Left ventricle myocardium inferior (tissue), 1 donor: ENCODE results near the gene EBF4. TPM values are rescaled to one million over a fixed set of nuclear protein-coding genes. Genes with fewer than 3 reads are reported as not detected.

ENCODE experiments used
- DNase-seq: peaks from one replicate; pipeline ENCODE4 v3.0.0-alpha.2; 2020
- H3K27ac ChIP-seq: fragments of 200-600 bp; replicated peaks from 2 replicates; pipeline ENCODE4 v1.8.0; 2021
- H3K27me3 ChIP-seq: fragments of 200-600 bp; 2 replicates; pipeline ENCODE4 v1.8.0; 2021; ENCODE audit warnings: low read depth
- H3K36me3 ChIP-seq: fragments of 200-600 bp; 2 replicates; pipeline ENCODE4 v1.8.0; 2021
- H3K4me1 ChIP-seq: fragments of 200-600 bp; 2 replicates; pipeline ENCODE4 v1.8.0; 2021
- H3K4me3 ChIP-seq: fragments of 200-600 bp; 2 replicates; pipeline ENCODE4 v1.8.0; 2021; ENCODE audit warnings: mild to moderate bottlenecking, moderate library complexity
- H3K9me3 ChIP-seq: fragments of 200-600 bp; replicated peaks from 2 replicates; pipeline ENCODE4 v1.8.0; 2021
- CTCF ChIP-seq: fragments of 200-600 bp; IDR thresholded peaks from 2 replicates; pipeline ENCODE4 v1.8.0; 2021; ENCODE audit warnings: antibody characterized with exemption, mild to moderate bottlenecking, borderline replicate concordance
- intact Hi-C: fragments of 100-400 bp; cut with micrococcal nuclease; formaldehyde crosslinking; loops from one replicate; pipeline ENCODE4 v1.11.0; 2022
- total RNA-seq: library from RNA; stranded (reverse); fragmentation: NEBNext Ultra II Directional; extraction: Animal tissue kit (Norgen Biotek cat#: 25700); gene quantifications from one replicate; pipeline ENCODE4 v1.2.1, GENCODE V29; 2021
- donor health status: DM: no; HTN: yes; CAD: no; lungs with severe emphysema.

EBF4 gene
- total RNA-seq, 1 donor from 2014 or later: 4.9 TPM

GRCh38 chr20:2657241-2657640, 35.3 kb upstream of the EBF4 start:
- TF ChIP-seq CTCF: no peak
- H3K27me3 ChIP-seq: no peaks in the 10 kb centered on the region
- H3K36me3 ChIP-seq: peaks cover 86% of the 10 kb centered on the region
- DNase-seq: no peak
- intact Hi-C loops: no loop called here
- H3K4me1 ChIP-seq: peaks cover 26% of the 10 kb centered on the region
- no peak overlapping the region for H3K27ac ChIP-seq
- no peak overlapping the region for H3K4me3 ChIP-seq
- no peaks in the 10 kb centered on the region for H3K9me3 ChIP-seq

- Histone ChIP-seq H3K9me3 (no peaks in the 10 kb centered on the region), H3K4me1 (peaks cover 28% of the 10 kb centered on the region), H3K27ac (no peak overlapping the region), H3K36me3 (peaks cover 90% of the 10 kb centered on the region), H3K27me3 (no peaks in the 10 kb centered on the region), H3K4me3 (no peak overlapping the region)
- intact Hi-C loops: no loop called here
- no peak for TF ChIP-seq CTCF
- DNase-seq: no peak
These were observed 34.9 kb upstream of the EBF4 start for GRCh38 chr20:2657674-2658073.

GRCh38 chr20:2658414-2659354, 33.9 kb upstream of the EBF4 start:
- intact Hi-C loops: no loop called here
- no peak overlapping the region for H3K27ac ChIP-seq
- TF ChIP-seq CTCF: no peak
- H3K4me3 ChIP-seq: no peak overlapping the region
- H3K36me3 ChIP-seq: peaks cover 94% of the 10 kb centered on the region
- no peaks in the 10 kb centered on the region for H3K9me3 ChIP-seq
- H3K4me1 ChIP-seq: peaks cover 28% of the 10 kb centered on the region
- H3K27me3 ChIP-seq: no peaks in the 10 kb centered on the region
- no peak for DNase-seq

- no peaks in the 10 kb centered on the region for H3K9me3 ChIP-seq
- peaks cover 87% of the 10 kb centered on the region for H3K36me3 ChIP-seq
- intact Hi-C loops: no loop called here
- H3K27me3 ChIP-seq: no peaks in the 10 kb centered on the region
- DNase-seq: no peak
- TF ChIP-seq CTCF: no peak
- H3K4me1 ChIP-seq: peaks cover 22% of the 10 kb centered on the region
- no peak overlapping the region for H3K4me3 ChIP-seq
- H3K27ac ChIP-seq: no peak overlapping the region
These were observed 33.0 kb upstream of the EBF4 start for GRCh38 chr20:2659547-2659946.

- Histone ChIP-seq H3K27me3 (no peaks in the 10 kb centered on the region), H3K4me1 (peaks cover 24% of the 10 kb centered on the region), H3K27ac (peak overlapping the region; percentile 88), H3K9me3 (no peaks in the 10 kb centered on the region), H3K4me3 (peak overlapping the region; percentile 79), H3K36me3 (peaks cover 48% of the 10 kb centered on the region)
- no peak for TF ChIP-seq CTCF
- intact Hi-C loops: no loop called here
- DNase-seq: no peak
These were observed 29.2 kb upstream of the EBF4 start for GRCh38 chr20:2663364-2663886.
